Measurements from ENCODE around the gene GALNT17.

The GALNT17 gene

DNA sequence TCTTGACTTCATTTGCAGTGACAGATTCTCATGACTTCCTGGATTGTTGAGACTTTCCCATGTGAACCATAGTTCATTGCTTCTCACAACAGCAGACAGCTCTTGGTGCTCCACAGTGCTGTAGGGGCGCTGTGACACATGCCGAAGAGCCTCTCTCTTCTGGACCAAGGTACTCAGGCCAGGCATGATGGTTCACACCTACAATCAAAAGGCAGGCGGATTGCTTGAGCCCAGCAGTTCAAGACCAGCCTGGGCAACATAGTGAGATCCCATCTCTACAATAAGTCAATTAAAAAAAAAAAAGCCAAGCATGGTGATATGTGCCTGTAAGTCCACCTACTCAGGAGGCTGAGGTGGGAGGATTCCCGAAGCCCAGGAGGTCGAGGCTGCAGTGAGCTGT is 354.5 kb downstream of the GALNT17 start:
- DNase-seq (ENCODE audit: low spot score): no peak
- TF ChIP-seq, protein P1, sequence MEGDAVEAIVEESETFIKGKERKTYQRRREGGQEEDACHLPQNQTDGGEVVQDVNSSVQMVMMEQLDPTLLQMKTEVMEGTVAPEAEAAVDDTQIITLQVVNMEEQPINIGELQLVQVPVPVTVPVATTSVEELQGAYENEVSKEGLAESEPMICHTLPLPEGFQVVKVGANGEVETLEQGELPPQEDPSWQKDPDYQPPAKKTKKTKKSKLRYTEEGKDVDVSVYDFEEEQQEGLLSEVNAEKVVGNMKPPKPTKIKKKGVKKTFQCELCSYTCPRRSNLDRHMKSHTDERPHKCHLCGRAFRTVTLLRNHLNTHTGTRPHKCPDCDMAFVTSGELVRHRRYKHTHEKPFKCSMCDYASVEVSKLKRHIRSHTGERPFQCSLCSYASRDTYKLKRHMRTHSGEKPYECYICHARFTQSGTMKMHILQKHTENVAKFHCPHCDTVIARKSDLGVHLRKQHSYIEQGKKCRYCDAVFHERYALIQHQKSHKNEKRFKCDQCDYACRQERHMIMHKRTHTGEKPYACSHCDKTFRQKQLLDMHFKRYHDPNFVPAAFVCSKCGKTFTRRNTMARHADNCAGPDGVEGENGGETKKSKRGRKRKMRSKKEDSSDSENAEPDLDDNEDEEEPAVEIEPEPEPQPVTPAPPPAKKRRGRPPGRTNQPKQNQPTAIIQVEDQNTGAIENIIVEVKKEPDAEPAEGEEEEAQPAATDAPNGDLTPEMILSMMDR (IDR thresholded peaks at IDR 0.05; ENCODE audit: extremely low read depth, missing control alignments): no peak

DNA sequence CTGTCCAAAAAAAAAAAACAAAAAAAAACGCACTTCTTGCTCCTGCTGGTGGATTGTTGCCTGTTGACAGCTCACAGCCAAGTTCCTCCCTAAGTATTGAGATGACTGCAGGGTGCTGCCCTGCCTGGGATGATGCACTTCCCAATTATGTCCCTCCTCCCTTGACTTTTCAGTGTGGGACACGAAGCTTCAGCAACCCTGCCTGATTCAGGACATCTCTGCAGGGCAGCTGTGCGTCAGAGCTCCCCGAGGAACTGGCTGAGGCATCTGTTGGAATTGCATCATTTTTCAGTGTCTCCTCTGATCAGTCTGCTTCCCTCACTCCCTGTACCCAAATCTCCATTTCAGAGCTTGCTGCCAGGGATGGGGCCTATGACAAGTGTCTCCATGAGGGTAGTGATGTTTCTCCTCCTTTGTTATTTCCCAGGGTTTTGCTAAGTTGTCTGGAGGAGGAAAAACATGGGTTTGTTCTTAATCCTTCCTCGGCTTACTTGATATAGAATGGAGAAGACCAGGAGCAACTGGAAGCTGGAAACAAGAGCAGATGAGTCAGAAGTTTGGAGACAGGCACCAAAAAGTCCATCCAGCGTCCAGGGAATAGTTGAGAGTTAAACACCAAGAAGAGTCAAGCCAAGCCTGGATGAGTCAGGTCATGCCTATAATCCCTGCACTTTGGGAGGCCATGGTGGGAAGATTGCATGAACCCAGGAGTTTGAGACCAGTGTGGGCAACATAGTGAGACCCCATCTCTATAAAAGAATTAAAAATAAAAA is 355.1 kb downstream of the GALNT17 start:
- DNase-seq (ENCODE audit: low spot score): no peak
- TF ChIP-seq, protein P1 (IDR thresholded peaks at IDR 0.05; ENCODE audit: extremely low read depth, missing control alignments): no peak

DNA sequence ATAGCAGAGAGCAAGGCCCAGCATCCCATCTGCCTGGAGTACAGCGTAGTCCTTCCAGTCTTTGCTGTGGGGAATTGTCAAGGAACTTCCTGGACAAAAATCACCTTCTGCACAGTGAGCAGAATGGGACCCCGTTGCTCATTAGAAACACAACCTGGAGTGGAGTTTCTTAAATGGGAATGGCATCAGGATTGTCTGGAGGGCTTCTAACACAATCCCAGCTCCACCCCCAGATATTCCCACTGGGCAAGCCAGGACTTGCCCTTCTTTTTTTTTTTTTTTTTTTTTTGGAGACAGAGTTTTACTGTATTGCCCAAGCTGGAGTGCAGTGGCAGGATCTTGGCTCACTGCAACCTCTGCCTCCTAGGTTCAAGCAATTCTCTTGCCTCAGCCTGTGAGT is 356.4 kb downstream of the GALNT17 start:
- DNase-seq (ENCODE audit: low spot score): no peak
- TF ChIP-seq, protein P1 (IDR thresholded peaks at IDR 0.05; ENCODE audit: extremely low read depth, missing control alignments): no peak

DNA sequence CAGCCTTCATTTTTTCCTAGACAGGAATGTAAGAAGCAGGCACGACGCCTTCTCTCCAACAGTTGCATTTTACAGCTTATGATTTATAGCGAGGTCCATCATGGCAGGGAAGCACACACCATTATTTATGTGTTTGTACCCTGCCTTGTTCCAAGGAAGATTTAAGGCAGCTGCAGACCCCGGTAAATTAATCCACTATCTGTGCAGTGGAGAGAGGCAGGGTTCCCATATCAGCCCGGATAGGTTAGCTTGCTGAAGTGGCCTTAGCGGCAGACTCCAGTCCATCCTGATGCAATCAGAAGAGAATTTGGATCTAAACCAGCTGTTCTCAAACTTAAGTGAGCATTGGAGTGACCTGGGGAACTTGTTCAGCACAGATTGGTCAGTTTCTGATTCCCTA is 359.4 kb downstream of the GALNT17 start:
- TF ChIP-seq, protein P1 (IDR thresholded peaks at IDR 0.05; ENCODE audit: extremely low read depth, missing control alignments): no peak

DNA sequence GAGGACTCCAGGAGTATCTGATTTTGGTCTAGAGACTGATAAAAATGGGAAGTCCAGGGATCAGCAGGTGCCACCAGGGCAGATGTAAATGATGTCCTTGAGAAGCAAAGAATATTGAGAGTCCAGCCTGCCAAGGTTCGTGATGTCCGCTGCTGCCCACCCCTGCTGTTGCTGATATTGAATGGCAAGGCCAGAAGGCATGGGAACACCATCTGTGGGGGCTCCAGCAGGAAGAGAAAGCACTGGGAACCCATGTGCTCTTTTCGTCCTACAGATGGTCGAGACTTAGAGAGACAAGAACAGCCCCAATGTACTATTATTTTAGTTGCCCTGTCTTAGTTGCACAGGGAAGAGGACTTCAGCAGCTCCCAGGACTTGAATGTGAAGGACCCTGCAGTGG is 363.9 kb downstream of the GALNT17 start:
- TF ChIP-seq, protein P1 (IDR thresholded peaks at IDR 0.05; ENCODE audit: extremely low read depth, missing control alignments): no peak
- DNase-seq (ENCODE audit: low spot score): no peak

More for the DNA sequence above, 359.4 kb downstream of the GALNT17 start:
- DNase-seq (ENCODE audit: low spot score): no peak

DNA sequence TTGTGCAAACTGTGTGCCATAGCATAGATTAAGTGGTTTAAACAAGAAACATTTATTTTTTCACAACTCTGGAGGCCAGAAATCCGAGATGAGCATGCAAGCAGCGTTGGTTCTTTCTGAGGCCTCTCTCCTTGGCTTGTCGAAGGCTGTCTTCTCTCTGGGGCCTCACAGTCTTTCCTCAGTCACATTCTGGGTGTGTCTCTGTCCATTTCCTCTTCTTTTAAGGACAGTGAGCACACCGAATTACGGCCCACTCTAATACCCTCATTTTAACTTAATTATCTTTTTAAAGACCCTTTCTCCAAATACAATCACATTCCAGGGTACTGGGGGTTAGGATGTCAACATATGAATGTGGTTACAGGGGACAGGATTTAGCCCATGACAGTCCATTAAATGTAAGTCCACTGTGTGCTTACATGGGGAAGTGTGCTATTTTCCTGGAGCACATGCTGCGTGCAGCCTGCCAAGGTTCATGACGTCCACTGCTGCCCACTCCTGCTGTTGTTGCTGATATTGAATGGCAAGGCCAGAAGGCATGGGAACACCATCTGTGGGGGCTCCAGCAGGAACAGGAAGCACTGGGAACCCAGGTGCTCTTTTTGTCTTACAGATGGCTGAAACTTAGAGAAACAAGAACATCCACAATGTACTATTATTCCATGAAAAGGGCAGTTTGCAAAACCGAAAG is 365.5 kb downstream of the GALNT17 start:
- DNase-seq (ENCODE audit: low spot score): no peak
- TF ChIP-seq, protein P1 (IDR thresholded peaks at IDR 0.05; ENCODE audit: extremely low read depth, missing control alignments): no peak

DNA sequence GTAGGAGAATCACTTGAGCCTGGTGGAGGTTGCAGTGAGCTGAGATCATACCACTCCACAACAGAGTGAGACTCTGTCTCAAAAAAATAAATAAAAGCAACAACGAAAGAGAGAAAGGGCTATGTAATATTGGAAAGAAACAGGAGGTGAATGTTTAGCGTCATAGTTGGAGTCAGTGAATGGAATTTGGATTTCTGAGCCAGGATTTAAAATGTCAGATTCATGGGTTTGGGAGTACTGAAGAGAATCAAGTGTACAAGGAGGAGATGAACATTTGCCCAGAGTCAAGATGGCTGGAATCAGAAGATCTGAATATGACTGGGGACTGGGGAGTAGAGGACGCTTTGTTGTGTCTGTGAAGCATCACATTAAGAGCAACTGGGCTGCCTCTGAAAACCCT is 366.4 kb downstream of the GALNT17 start:
- no peak for DNase-seq (ENCODE audit: low spot score)
- TF ChIP-seq, protein P1 (IDR thresholded peaks at IDR 0.05; ENCODE audit: extremely low read depth, missing control alignments): no peak

Measured in GM20000 (cell line).